WTC11 (cell line): ENCODE data around the gene CCDC195. TPM values are rescaled to one million over a fixed set of nuclear protein-coding genes. Genes with fewer than 3 reads are reported as not detected.

Experiments
- ATAC-seq: fragments of 200-7000 bp; cut with Tn5 transposase; 2 replicates; pipeline ENCODE4 v1.10.0; 2021; ENCODE audit warnings: mild to moderate bottlenecking, moderate library complexity
- CTCF ChIA-PET: fragments of 300-600 bp; sonication (Branson Sonifier 250); formaldehyde crosslinking; loops from one replicate; lab custom pipeline; 2021; ENCODE audit warnings: antibody characterized with exemption; lab: Charles Lee
- POLR2A ChIA-PET: fragments of 350-600 bp; sonication (Branson Sonifier 250); formaldehyde crosslinking; loops from one replicate; lab custom pipeline; 2021; ENCODE audit warnings: antibody characterized with exemption; lab: Charles Lee
- DNase-seq: peaks from one replicate; pipeline ENCODE4 v3.0.0; 2021; ENCODE audit warnings: low spot score
- H3K27ac Mint-ChIP-seq: 2 replicates; pipeline ENCODE4 v1.8.0; 2021; ENCODE audit warnings: mixed read lengths
- H3K27me3 Mint-ChIP-seq: 2 replicates; pipeline ENCODE4 v1.8.0; 2021; ENCODE audit warnings: low read depth, mild to moderate bottlenecking, moderate library complexity, mixed read lengths
- H3K36me3 Mint-ChIP-seq: 2 replicates; pipeline ENCODE4 v1.8.0; 2021; ENCODE audit warnings: mixed read lengths
- H3K4me1 Mint-ChIP-seq: 2 replicates; pipeline ENCODE4 v1.8.0; 2022; ENCODE audit warnings: mixed read lengths
- H3K4me3 Mint-ChIP-seq: 2 replicates; pipeline ENCODE4 v1.8.0; 2021; ENCODE audit warnings: mild to moderate bottlenecking, moderate library complexity, mixed read lengths
- H3K9me3 Mint-ChIP-seq: 2 replicates; pipeline ENCODE4 v1.8.0; 2021; ENCODE audit warnings: mixed read lengths
- ARID4B ChIP-seq: sonication (generic); formaldehyde crosslinking; IDR thresholded peaks from 2 replicates; pipeline ENCODE4 v1.8.0; 2023; ENCODE audit warnings: missing genetic modification reagents, mild to moderate bottlenecking, borderline replicate concordance
- CTCF ChIP-seq: fragments of 200-600 bp; IDR thresholded peaks from 2 replicates; pipeline ENCODE4 v1.8.0; 2022; ENCODE audit warnings: antibody characterized with exemption
- E2F5 ChIP-seq: sonication (generic); formaldehyde crosslinking; IDR thresholded peaks from 2 replicates; pipeline ENCODE4 v1.8.1; 2022; ENCODE audit warnings: mild to moderate bottlenecking, moderate library complexity, missing genetic modification reagents
- ERG ChIP-seq: fragments of 250-450 bp; sonication (Bioruptor Pico); IDR thresholded peaks from 2 replicates; pipeline ENCODE4 v1.8.0; 2021; ENCODE audit warnings: mild to moderate bottlenecking
- FOXJ3 ChIP-seq: sonication (generic); formaldehyde crosslinking; IDR thresholded peaks from 2 replicates; pipeline ENCODE4 v1.9.0; 2021; ENCODE audit warnings: missing genetic modification reagents, mild to moderate bottlenecking, borderline replicate concordance
- FOXP1 ChIP-seq: sonication (generic); formaldehyde crosslinking; IDR thresholded peaks from 2 replicates; pipeline ENCODE4 v1.8.0; 2022; ENCODE audit warnings: missing genetic modification reagents, mild to moderate bottlenecking, moderate library complexity, borderline replicate concordance
- GRHL2 ChIP-seq: fragments of 250-450 bp; sonication (Bioruptor Pico); IDR thresholded peaks from 2 replicates; pipeline ENCODE4 v1.8.0; 2022; ENCODE audit warnings: mild to moderate bottlenecking, moderate library complexity; ENCODE audit not compliant: insufficient replicate concordance, severe bottlenecking
- IRF1 ChIP-seq: sonication (generic); formaldehyde crosslinking; IDR thresholded peaks from 2 replicates; pipeline ENCODE4 v1.8.0; 2023; ENCODE audit warnings: missing genetic modification reagents
- IRF2 ChIP-seq: sonication (generic); formaldehyde crosslinking; IDR thresholded peaks from 2 replicates; pipeline ENCODE4 v1.8.0; 2022; ENCODE audit warnings: low read depth, missing genetic modification reagents, borderline replicate concordance
- MXD4 ChIP-seq: fragments of 250-450 bp; sonication (Bioruptor Pico); IDR thresholded peaks from 2 replicates; pipeline ENCODE4 v1.8.0; 2021; ENCODE audit warnings: mild to moderate bottlenecking, moderate library complexity, borderline replicate concordance
- MYBL2 ChIP-seq: sonication (generic); formaldehyde crosslinking; IDR thresholded peaks from 2 replicates; pipeline ENCODE4 v1.8.1; 2023; ENCODE audit warnings: mild to moderate bottlenecking, moderate library complexity, missing genetic modification reagents
- NFATC4 ChIP-seq: fragments of 250-450 bp; sonication (Bioruptor Pico); IDR thresholded peaks from 2 replicates; pipeline ENCODE4 v1.9.0; 2021; ENCODE audit warnings: mild to moderate bottlenecking
- NFE2L1 ChIP-seq: sonication (generic); formaldehyde crosslinking; IDR thresholded peaks from 2 replicates; pipeline ENCODE4 v1.8.1; 2023; ENCODE audit warnings: missing genetic modification reagents
- NR1H2 ChIP-seq: sonication (generic); formaldehyde crosslinking; IDR thresholded peaks from 2 replicates; pipeline ENCODE4 v1.9.0; 2021; ENCODE audit warnings: mild to moderate bottlenecking, moderate library complexity, missing genetic modification reagents
- NR2C2 ChIP-seq: sonication (generic); formaldehyde crosslinking; IDR thresholded peaks from 2 replicates; pipeline ENCODE4 v1.8.0; 2022; ENCODE audit warnings: mild to moderate bottlenecking, missing genetic modification reagents
- RORB ChIP-seq: fragments of 250-450 bp; sonication (Bioruptor Pico); IDR thresholded peaks from 2 replicates; pipeline ENCODE4 v1.9.0; 2021; ENCODE audit warnings: mild to moderate bottlenecking
- SMAD4 ChIP-seq: sonication (generic); formaldehyde crosslinking; IDR thresholded peaks from 2 replicates; pipeline ENCODE4 v1.8.0; 2022; ENCODE audit warnings: mild to moderate bottlenecking, missing genetic modification reagents
- SOX15 ChIP-seq: fragments of 250-450 bp; sonication (Bioruptor Pico); IDR thresholded peaks from 2 replicates; pipeline ENCODE4 v1.9.0; 2021; ENCODE audit warnings: mild to moderate bottlenecking
- SP1 ChIP-seq: sonication (generic); formaldehyde crosslinking; conservative IDR thresholded peaks from 2 replicates; pipeline ENCODE4 v1.8.1; 2022; ENCODE audit warnings: missing genetic modification reagents
- TEAD1 ChIP-seq: sonication (generic); formaldehyde crosslinking; IDR thresholded peaks from 2 replicates; pipeline ENCODE4 v1.8.0; 2022; ENCODE audit warnings: mild to moderate bottlenecking, missing genetic modification reagents
- ZNF121 ChIP-seq: sonication (generic); formaldehyde crosslinking; IDR thresholded peaks from 2 replicates; pipeline ENCODE4 v1.8.0; 2023; ENCODE audit warnings: missing genetic modification reagents
- ZNF138 ChIP-seq: sonication (generic); formaldehyde crosslinking; conservative IDR thresholded peaks from 2 replicates; pipeline ENCODE4 v1.8.1; 2022; ENCODE audit warnings: mild to moderate bottlenecking, moderate library complexity, missing genetic modification reagents
- ZNF219 ChIP-seq: sonication (generic); formaldehyde crosslinking; IDR thresholded peaks from 2 replicates; pipeline ENCODE4 v1.8.0; 2023; ENCODE audit warnings: missing genetic modification reagents, mild to moderate bottlenecking, borderline replicate concordance
- ZNF317 ChIP-seq: sonication (generic); formaldehyde crosslinking; IDR thresholded peaks from 2 replicates; pipeline ENCODE4 v1.8.1; 2023; ENCODE audit warnings: low read depth, mild to moderate bottlenecking, moderate library complexity, missing genetic modification reagents, borderline replicate concordance
- ZNF416 ChIP-seq: fragments of 250-450 bp; sonication (Bioruptor Pico); IDR thresholded peaks from 2 replicates; pipeline ENCODE4 v1.9.0; 2021; ENCODE audit warnings: mild to moderate bottlenecking, inconsistent platforms
- ZSCAN18 ChIP-seq: fragments of 250-450 bp; sonication (Bioruptor Pico); IDR thresholded peaks from 2 replicates; pipeline ENCODE4 v2.1.2; 2022; ENCODE audit warnings: mild to moderate bottlenecking, moderate library complexity
- total RNA-seq: library from RNA; stranded (reverse); gene quantifications from 3 replicates; pipeline ENCODE4 v1.2.3, GENCODE V29; 2021

Gene CCDC195
- total RNA-seq, 1 experiment from 2014 or later, result not detected

- Mint-ChIP-seq H3K36me3 (no peaks in the 10 kb centered on the region), H3K9me3 (peaks cover 43% of the 10 kb centered on the region), H3K4me1 (no peaks in the 10 kb centered on the region), H3K27ac (no peak overlapping the region), H3K27me3 (no peaks in the 10 kb centered on the region), H3K4me3 (no peak overlapping the region)
- ATAC-seq, result no peak
- no peak for TF ChIP-seq ZSCAN18
- no peak for TF ChIP-seq ZNF138 (CRISPR knock-in tag)
- TF ChIP-seq RORB (CRISPR knock-in tag), result no peak
- no peak for TF ChIP-seq ZNF219 (CRISPR knock-in tag)
- no peak for TF ChIP-seq FOXP1
- no peak for TF ChIP-seq CTCF
- no peak for TF ChIP-seq IRF1 (CRISPR knock-in tag)
- TF ChIP-seq ARID4B, result no peak
- TF ChIP-seq GRHL2 (CRISPR knock-in tag), result no peak
- no peak for TF ChIP-seq ZNF416 (CRISPR knock-in tag)
- TF ChIP-seq NR1H2 (CRISPR knock-in tag), result no peak
- no peak for TF ChIP-seq ERG
- no peak for TF ChIP-seq MYBL2
- TF ChIP-seq SP1, result no peak
- no peak for TF ChIP-seq MXD4
- TF ChIP-seq TEAD1, result no peak
- TF ChIP-seq SMAD4, result no peak
- TF ChIP-seq ZNF121 (CRISPR knock-in tag), result no peak
- DNase-seq, result no peak
- POLR2A ChIA-PET, result no interaction called here
- CTCF ChIA-PET, result no interaction called here
Observed at GRCh38 chr2:224722770-224723169, 6.6 kb upstream of the CCDC195 start.

GRCh38 chr2:224722250-224722649 lies 6.1 kb upstream of the CCDC195 start:
- ATAC-seq, result no peak
- H3K9me3 Mint-ChIP-seq, result peaks cover 38% of the 10 kb centered on the region
- no peaks in the 10 kb centered on the region for H3K4me1 Mint-ChIP-seq
- ChIA-PET CTCF (no interaction called here), POLR2A (no interaction called here)
- H3K4me3 Mint-ChIP-seq, result no peak overlapping the region
- H3K27me3 Mint-ChIP-seq, result no peaks in the 10 kb centered on the region
- H3K36me3 Mint-ChIP-seq, result no peaks in the 10 kb centered on the region
- DNase-seq, result no peak
- H3K27ac Mint-ChIP-seq, result no peak overlapping the region
- TF ChIP-seq NFATC4 (no peak), IRF2 (no peak), SOX15 (CRISPR knock-in tag) (no peak), ZNF317 (CRISPR knock-in tag) (no peak), FOXJ3 (CRISPR knock-in tag) (no peak), NR2C2 (no peak), NFE2L1 (CRISPR knock-in tag) (no peak), GRHL2 (CRISPR knock-in tag) (no peak), MYBL2 (no peak), ERG (no peak), E2F5 (CRISPR knock-in tag) (no peak)
